K562 (cell line): ENCODE measurements around the gene CGB3. TPM values are rescaled to one million over a fixed set of nuclear protein-coding genes. Genes with fewer than 3 reads are reported as not detected.

ENCODE experiments used
- BRF1 ChIP-seq: IDR thresholded peaks from 3 replicates; pipeline ENCODE4 v1.6.1; 2011; ENCODE audit warnings: borderline replicate concordance, mild to moderate bottlenecking; ENCODE audit not compliant: insufficient read length; ENCODE audit errors: extremely low read depth
- CBX2 ChIP-seq: fragments of 200-600 bp; sonication (generic); IDR thresholded peaks from one replicate; pipeline ENCODE4 v1.6.1; 2012; ENCODE audit warnings: mild to moderate bottlenecking, low read length, inconsistent platforms; ENCODE audit not compliant: insufficient read depth, poor library complexity, severe bottlenecking
- GATAD2B ChIP-seq: fragments of 450-650 bp; IDR thresholded peaks from 2 replicates; pipeline ENCODE4 v1.6.1; 2017; ENCODE audit warnings: mild to moderate bottlenecking, borderline replicate concordance
- IFI16 ChIP-seq: fragments of 250-450 bp; sonication (Bioruptor Pico); IDR thresholded peaks from 2 replicates; pipeline ENCODE4 v2.1.2; 2022; ENCODE audit warnings: mild to moderate bottlenecking, inconsistent platforms
- KDM2B ChIP-seq: fragments of 250-450 bp; sonication (Bioruptor Pico); IDR thresholded peaks from 2 replicates; pipeline ENCODE4 v1.8.0; 2021; ENCODE audit warnings: mild to moderate bottlenecking, moderate library complexity
- L3MBTL2 ChIP-seq: fragments of 450-650 bp; IDR thresholded peaks from 2 replicates; pipeline ENCODE4 v1.6.1; 2016; ENCODE audit warnings: mild to moderate bottlenecking, moderate library complexity
- MAZ ChIP-seq, 2 experiments: fragments of 450-650 bp in 1 of 2; sonication (generic) in 1 of 2; formaldehyde crosslinking; IDR thresholded peaks in 1 of 2; conservative IDR thresholded peaks in 1 of 2; 2 replicates each; pipeline versions ENCODE4 v1.4.0 to v1.5.0; 2020; ENCODE audit warnings: mild to moderate bottlenecking in 1 of 2, missing genetic modification reagents in 1 of 2
- NELFE ChIP-seq: IDR thresholded peaks from 2 replicates; pipeline ENCODE4 v1.6.1; 2011; ENCODE audit warnings: mild to moderate bottlenecking; ENCODE audit not compliant: insufficient read depth, insufficient read length
- PHF8 ChIP-seq: fragments of 200-600 bp; sonication (generic); IDR thresholded peaks from 2 replicates; pipeline ENCODE4 v1.6.1; 2012; ENCODE audit warnings: mixed run types, mild to moderate bottlenecking, inconsistent platforms, low read length, moderate library complexity, borderline replicate concordance
- SIN3A ChIP-seq, 2 experiments: fragments of 150-350 bp in 1 of 2; IDR thresholded peaks; 2 replicates each; pipeline ENCODE4 v1.6.1; 2011 to 2016; ENCODE audit warnings: borderline replicate concordance in 2 of 2, low read depth in 2 of 2, low read length in 2 of 2, mild to moderate bottlenecking in 2 of 2, moderate library complexity in 2 of 2; ENCODE audit not compliant: control insufficient read depth in 1 of 2
- SP1 ChIP-seq: sonication (generic); formaldehyde crosslinking; IDR thresholded peaks from 2 replicates; pipeline ENCODE4 v1.8.1; 2022; ENCODE audit warnings: mild to moderate bottlenecking, missing genetic modification reagents
- TAF1 ChIP-seq: IDR thresholded peaks from 2 replicates; pipeline ENCODE4 v1.6.1; 2011; ENCODE audit warnings: mild to moderate bottlenecking, low read length, moderate library complexity; ENCODE audit not compliant: insufficient read depth, control insufficient read depth, severe bottlenecking; ENCODE audit errors: extremely low read depth
- TEAD2 ChIP-seq: fragments of 450-650 bp; IDR thresholded peaks from 2 replicates; pipeline ENCODE4 v1.6.1; 2016; ENCODE audit warnings: missing genetic modification characterization, control low read depth, missing compliant biosample characterization
- TOE1 ChIP-seq, 2 experiments: fragments of 450-650 bp in 1 of 2; sonication (generic) in 1 of 2; formaldehyde crosslinking in 1 of 2; IDR thresholded peaks; 2 replicates each; pipeline versions ENCODE4 v1.7.1 to v1.8.0; 2016 to 2022; ENCODE audit warnings: borderline replicate concordance in 2 of 2, mild to moderate bottlenecking in 2 of 2, antibody characterized with exemption in 1 of 2, inconsistent platforms in 1 of 2, low read depth in 1 of 2, missing genetic modification reagents in 1 of 2, moderate library complexity in 1 of 2
- ZNF347 ChIP-seq: fragments of 450-650 bp; formaldehyde crosslinking; IDR thresholded peaks from 2 replicates; pipeline ENCODE4 v1.4.0; 2020; ENCODE audit warnings: low read depth, mild to moderate bottlenecking, moderate library complexity
- polyA plus RNA-seq, 8 experiments: library from polyadenylated mRNA; depleted of rRNA in 4 of 8; stranded (reverse) in 5 of 8; unstranded in 3 of 8; fragments of >200 nt; fragmentation: Nextera tagmentation in 2 of 8; fragmentation: Illumina TruSeq in 1 of 8; extraction: Ambion mirVana in 2 of 8; extraction: Trizol in 1 of 8; gene quantifications; 2 replicates each; pipeline versions ENCODE4 v1.2.1 to v1.2.3, GENCODE V29; 2011 to 2014; ENCODE audit warnings: inconsistent platforms in 1 of 8, missing spikeins in 1 of 8
- total RNA-seq, 7 experiments: library from RNA; depleted of rRNA in 6 of 7; stranded (reverse); fragments of >200 nt in 6 of 7; fragmentation: Illumina TruSeq in 2 of 7; extraction: Trizol in 2 of 7; gene quantifications; 2 replicates each; pipeline versions ENCODE4 v1.2.1 to v1.2.3, GENCODE V29; 2011 to 2021; ENCODE audit warnings: low replicate concordance in 1 of 7
- TF ChIP-seq, protein P1 (sequence below), 2 experiments: IDR thresholded peaks in 1 of 2; conservative IDR thresholded peaks in 1 of 2; 2 replicates each; pipeline ENCODE4 v1.6.1; 2016; ENCODE audit warnings: low read depth in 2 of 2, mild to moderate bottlenecking in 1 of 2, missing compliant biosample characterization in 1 of 2, missing genetic modification characterization in 1 of 2, moderate library complexity in 1 of 2
- TF ChIP-seq, protein P2 (sequence below): fragments of 250-450 bp; sonication (Bioruptor Pico); IDR thresholded peaks from 2 replicates; pipeline ENCODE4 v1.8.0; 2022; ENCODE audit warnings: moderate library complexity, mild to moderate bottlenecking, inconsistent platforms
- TF ChIP-seq, protein P3 (sequence below): fragments of 450-650 bp; formaldehyde crosslinking; IDR thresholded peaks from 2 replicates; pipeline ENCODE4 v1.4.0; 2022; ENCODE audit warnings: missing genetic modification characterization

CGB3 gene
- total and polyA plus RNA-seq, 9 of the 15 experiments (the other 6 are each of a cell fraction or from before 2014, with no cell fraction given): not detected

DNA sequence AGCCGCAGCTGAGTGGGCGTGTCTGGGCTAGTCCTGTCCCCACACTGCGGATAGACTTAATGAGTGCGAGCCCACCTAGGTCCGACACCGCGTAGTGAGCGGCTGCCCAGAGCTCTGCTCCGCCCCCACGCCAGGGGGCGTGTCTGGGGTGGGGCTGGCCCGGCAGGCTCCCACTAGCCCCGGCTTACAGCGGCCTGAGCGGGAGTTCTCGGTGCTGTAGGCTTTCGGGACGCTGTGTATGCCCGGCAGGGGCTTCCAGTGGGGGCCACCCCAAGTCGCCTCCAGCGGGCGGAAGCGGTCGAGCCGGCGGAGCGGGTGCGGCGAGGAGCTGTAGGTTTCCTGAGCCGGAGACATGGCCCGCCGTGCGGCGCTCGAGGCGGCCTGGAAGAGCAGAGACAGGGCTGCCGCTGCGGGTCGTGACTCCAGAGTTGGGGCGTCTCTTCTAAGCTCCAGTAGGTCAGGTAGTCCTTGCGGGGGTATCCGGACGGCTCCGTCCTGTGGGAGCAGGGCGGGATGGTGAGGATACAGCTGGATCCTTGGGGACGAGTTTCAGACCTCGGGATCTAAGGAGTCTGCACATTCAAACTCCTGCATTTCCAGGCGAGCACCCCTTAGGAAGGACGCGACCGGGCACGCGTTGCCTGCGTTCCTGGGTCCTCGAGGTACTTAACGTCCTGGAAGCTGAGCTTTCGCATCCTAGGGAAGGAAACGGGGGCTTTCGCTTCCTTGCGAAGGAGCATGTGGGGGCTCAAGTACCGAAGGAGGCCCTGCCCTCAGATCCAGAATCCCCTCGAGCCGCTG is 32.2 kb upstream of the CGB3 start (continued):
- TF ChIP-seq, protein P1, sequence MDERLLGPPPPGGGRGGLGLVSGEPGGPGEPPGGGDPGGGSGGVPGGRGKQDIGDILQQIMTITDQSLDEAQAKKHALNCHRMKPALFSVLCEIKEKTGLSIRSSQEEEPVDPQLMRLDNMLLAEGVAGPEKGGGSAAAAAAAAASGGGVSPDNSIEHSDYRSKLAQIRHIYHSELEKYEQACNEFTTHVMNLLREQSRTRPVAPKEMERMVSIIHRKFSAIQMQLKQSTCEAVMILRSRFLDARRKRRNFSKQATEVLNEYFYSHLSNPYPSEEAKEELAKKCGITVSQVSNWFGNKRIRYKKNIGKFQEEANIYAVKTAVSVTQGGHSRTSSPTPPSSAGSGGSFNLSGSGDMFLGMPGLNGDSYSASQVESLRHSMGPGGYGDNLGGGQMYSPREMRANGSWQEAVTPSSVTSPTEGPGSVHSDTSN (CRISPR knock-in tag; IDR thresholded peaks at IDR 0.05; ENCODE audit: low read depth): no peak
- TF ChIP-seq, protein P1 (tag; conservative IDR thresholded peaks at IDR 0.05; ENCODE audit: low read depth): no peak
- TF ChIP-seq TAF1 (no peak), KDM2B (CRISPR knock-in tag) (peak; percentile 14), TEAD2 (no peak), NELFE (no peak), MAZ (CRISPR knock-in tag; conservative IDR thresholded peaks at IDR 0.05 in 1 of 2, IDR thresholded peaks at IDR 0.05 in 1 of 2) (peak; percentile 56 to 71; a peak in 3 of 4 replicates), GATAD2B (no peak), CBX2 (no peak), IFI16 (CRISPR knock-in tag) (no peak), L3MBTL2 (peak; percentile 65; the same call in 1 of the 2 replicates), PHF8 (peak; percentile 39; the same call in 1 of the 2 replicates), BRF1 (no peak), TOE1 (IDR thresholded peaks at IDR 0.05; ENCODE audit: borderline replicate concordance) (no peak), TOE1 (CRISPR knock-in tag; IDR thresholded peaks at IDR 0.05; ENCODE audit: borderline replicate concordance, low read depth) (no peak), SIN3A (IDR thresholded peaks at IDR 0.05; ENCODE audit: borderline replicate concordance in 2 of 2, control insufficient read depth in 1 of 2, low read depth in 2 of 2, low read length in 2 of 2) (no peak), ZNF347 (CRISPR knock-in tag) (no peak), SP1 (CRISPR knock-in tag) (peak; percentile 72)
- TF ChIP-seq, protein P2, sequence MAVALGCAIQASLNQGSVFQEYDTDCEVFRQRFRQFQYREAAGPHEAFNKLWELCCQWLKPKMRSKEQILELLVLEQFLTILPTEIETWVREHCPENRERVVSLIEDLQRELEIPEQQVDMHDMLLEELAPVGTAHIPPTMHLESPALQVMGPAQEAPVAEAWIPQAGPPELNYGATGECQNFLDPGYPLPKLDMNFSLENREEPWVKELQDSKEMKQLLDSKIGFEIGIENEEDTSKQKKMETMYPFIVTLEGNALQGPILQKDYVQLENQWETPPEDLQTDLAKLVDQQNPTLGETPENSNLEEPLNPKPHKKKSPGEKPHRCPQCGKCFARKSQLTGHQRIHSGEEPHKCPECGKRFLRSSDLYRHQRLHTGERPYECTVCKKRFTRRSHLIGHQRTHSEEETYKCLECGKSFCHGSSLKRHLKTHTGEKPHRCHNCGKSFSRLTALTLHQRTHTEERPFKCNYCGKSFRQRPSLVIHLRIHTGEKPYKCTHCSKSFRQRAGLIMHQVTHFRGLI (CRISPR knock-in tag): no peak
- TF ChIP-seq, protein P3, sequence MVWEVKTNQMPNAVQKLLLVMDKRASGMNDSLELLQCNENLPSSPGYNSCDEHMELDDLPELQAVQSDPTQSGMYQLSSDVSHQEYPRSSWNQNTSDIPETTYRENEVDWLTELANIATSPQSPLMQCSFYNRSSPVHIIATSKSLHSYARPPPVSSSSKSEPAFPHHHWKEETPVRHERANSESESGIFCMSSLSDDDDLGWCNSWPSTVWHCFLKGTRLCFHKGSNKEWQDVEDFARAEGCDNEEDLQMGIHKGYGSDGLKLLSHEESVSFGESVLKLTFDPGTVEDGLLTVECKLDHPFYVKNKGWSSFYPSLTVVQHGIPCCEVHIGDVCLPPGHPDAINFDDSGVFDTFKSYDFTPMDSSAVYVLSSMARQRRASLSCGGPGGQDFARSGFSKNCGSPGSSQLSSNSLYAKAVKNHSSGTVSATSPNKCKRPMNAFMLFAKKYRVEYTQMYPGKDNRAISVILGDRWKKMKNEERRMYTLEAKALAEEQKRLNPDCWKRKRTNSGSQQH: no peak
